OCI-LY1 (cell line): ENCODE data around the gene STK32C.

Source experiments
- EZH2 ChIP-seq: fragments of 200-600 bp; sonication (generic), shearing (Covaris generic); IDR thresholded peaks from 2 replicates; pipeline ENCODE4 v1.8.0; 2017; ENCODE audit warnings: borderline replicate concordance, mixed run types, mild to moderate bottlenecking, antibody characterized with exemption, low read length, moderate library complexity, mixed read lengths
- TF ChIP-seq, protein P1 (sequence below): fragments of 200-600 bp; sonication (generic), shearing (Covaris generic); IDR thresholded peaks from 2 replicates; pipeline ENCODE4 v1.5.1; 2017; ENCODE audit warnings: mild to moderate bottlenecking, antibody characterized with exemption, low read length, moderate library complexity, mixed read lengths

DNA sequence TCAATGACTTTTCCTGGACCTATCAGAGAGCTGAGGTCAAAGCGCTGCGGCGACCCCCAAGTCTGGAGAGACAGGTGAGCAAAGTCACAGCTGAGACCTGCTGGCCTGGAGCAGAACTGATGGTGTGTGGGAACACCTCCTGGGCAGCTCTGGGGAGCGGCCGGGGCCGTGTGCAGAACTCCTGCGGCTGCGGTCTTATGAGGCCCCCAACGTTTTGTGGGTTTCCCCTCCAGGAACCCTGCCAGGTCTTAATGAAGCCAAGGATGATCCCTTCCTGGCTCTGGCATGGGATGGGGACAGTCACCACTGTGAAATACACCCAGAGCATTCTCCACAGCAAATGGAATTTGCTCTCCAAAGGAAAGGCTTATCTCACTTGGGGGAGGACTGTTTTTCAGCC, 94.9 kb downstream of the STK32C start:
- TF ChIP-seq, protein P1, sequence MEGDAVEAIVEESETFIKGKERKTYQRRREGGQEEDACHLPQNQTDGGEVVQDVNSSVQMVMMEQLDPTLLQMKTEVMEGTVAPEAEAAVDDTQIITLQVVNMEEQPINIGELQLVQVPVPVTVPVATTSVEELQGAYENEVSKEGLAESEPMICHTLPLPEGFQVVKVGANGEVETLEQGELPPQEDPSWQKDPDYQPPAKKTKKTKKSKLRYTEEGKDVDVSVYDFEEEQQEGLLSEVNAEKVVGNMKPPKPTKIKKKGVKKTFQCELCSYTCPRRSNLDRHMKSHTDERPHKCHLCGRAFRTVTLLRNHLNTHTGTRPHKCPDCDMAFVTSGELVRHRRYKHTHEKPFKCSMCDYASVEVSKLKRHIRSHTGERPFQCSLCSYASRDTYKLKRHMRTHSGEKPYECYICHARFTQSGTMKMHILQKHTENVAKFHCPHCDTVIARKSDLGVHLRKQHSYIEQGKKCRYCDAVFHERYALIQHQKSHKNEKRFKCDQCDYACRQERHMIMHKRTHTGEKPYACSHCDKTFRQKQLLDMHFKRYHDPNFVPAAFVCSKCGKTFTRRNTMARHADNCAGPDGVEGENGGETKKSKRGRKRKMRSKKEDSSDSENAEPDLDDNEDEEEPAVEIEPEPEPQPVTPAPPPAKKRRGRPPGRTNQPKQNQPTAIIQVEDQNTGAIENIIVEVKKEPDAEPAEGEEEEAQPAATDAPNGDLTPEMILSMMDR = no peak
- TF ChIP-seq EZH2 = no peak
